ENCODE results near the gene E2F2.

DNA sequence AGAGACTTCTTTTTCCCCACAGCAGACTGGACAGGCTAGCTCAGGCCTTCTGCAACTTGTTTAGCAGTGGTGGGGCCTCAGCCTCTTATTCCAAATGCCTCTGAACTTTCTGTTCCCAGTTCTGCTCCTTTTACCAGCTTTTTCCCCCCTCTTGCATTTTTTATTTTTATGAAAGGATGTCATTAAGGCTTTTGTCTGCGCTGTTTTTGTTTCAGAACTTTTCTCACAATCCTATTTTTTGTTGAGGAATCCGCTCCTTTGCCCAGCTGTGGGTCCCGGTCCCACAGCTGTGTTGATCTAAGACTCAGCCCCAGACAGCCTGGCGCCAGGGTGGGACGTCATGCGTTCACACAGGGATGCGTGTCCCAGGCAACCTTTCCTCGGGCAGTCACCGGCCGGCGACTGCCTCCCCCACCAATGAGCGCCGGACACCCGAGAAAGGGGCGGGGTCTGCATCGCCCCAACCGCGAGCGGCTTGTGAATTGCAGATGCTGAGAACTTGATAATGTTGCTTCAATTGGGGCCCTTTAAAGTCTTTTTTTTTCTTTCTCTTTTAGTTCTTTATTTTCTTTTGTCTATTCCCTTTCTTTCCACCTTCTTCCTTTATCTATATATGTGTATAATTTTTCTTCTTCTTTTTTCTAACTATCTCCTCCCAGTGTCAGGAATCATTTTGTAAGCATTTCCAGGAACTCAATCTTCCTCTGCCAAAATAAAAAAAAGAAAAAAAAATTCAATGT lies 31.3 kb upstream of the E2F2 start:
- TF ChIP-seq, protein P1, sequence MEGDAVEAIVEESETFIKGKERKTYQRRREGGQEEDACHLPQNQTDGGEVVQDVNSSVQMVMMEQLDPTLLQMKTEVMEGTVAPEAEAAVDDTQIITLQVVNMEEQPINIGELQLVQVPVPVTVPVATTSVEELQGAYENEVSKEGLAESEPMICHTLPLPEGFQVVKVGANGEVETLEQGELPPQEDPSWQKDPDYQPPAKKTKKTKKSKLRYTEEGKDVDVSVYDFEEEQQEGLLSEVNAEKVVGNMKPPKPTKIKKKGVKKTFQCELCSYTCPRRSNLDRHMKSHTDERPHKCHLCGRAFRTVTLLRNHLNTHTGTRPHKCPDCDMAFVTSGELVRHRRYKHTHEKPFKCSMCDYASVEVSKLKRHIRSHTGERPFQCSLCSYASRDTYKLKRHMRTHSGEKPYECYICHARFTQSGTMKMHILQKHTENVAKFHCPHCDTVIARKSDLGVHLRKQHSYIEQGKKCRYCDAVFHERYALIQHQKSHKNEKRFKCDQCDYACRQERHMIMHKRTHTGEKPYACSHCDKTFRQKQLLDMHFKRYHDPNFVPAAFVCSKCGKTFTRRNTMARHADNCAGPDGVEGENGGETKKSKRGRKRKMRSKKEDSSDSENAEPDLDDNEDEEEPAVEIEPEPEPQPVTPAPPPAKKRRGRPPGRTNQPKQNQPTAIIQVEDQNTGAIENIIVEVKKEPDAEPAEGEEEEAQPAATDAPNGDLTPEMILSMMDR (IDR thresholded peaks at IDR 0.05; ENCODE audit: low read depth, low read length) = no peak
- TF ChIP-seq POLR2A (IDR thresholded peaks at IDR 0.05; ENCODE audit: extremely low read depth, insufficient read length) = no peak
